ENCODE data around the gene CD40. TPM values are rescaled to one million over a fixed set of nuclear protein-coding genes. Genes with fewer than 3 reads are reported as not detected.

Gene CD40
- total and polyA plus RNA-seq, 2 of the 4 experiments (the other 2 are of a cell fraction), result 0.36 to 0.92 TPM

- ChIA-PET POLR2A (ENCODE audit: unreplicated experiment) (interaction anchor here (0.5 kb wide), 1 partner anchor 58 kb away, joined by 5 read pairs; no protein-coding TSS in a partner anchor), CTCF (interaction anchor here (1.1 kb wide), 1 partner anchor 14 kb away, joined by 3 read pairs; no protein-coding TSS in a partner anchor)
- TF ChIP-seq BHLHE40 (IDR thresholded peaks at IDR 0.05; ENCODE audit: low read depth, low read length), result no peak
- no peak overlapping the region for H3K23ac ChIP-seq (ENCODE audit: low read depth, low read length)
- H4K91ac ChIP-seq (ENCODE audit: insufficient read depth, low read depth, low read length), result no peak overlapping the region
- H3K4me2 ChIP-seq (ENCODE audit: low read depth, low read length), result no peak overlapping the region
- no peak overlapping the region for H3K14ac ChIP-seq (replicated peaks; ENCODE audit: low read depth, low read length)
- no peak overlapping the region for H2AK9ac ChIP-seq (replicated peaks; ENCODE audit: low read depth, low read length, poor library complexity)
- dilution Hi-C loops (cut with HindIII; ENCODE audit: low sequenced_read_pairs, unreplicated experiment), result no loop called here
- no peak for DNase-seq
- no peak overlapping the region for H2BK15ac ChIP-seq (ENCODE audit: low read depth, low read length)
- no peak overlapping the region for H2BK120ac ChIP-seq (ENCODE audit: low read depth, low read length)
- ATAC-seq (ENCODE audit: low read depth), result no peak
- no peak overlapping the region for H3K18ac ChIP-seq (ENCODE audit: low read depth, low read length)
- H3K4me1 ChIP-seq (ENCODE audit: control insufficient read depth, insufficient read depth, low read length), result no peaks in the 10 kb centered on the region
- H4K20me1 ChIP-seq (ENCODE audit: insufficient read depth, low read length), result no peaks in the 10 kb centered on the region
- H3K4ac ChIP-seq (ENCODE audit: low read depth, low read length), result no peak overlapping the region
- no peak overlapping the region for H3K4me3 ChIP-seq (ENCODE audit: insufficient read depth, low read depth, low read length)
- no peak overlapping the region for H3K9ac ChIP-seq (ENCODE audit: low read depth, low read length)
- no peaks in the 10 kb centered on the region for H3K79me1 ChIP-seq (ENCODE audit: low read depth in 1 of 2, low read length in 2 of 2)
- H4K5ac ChIP-seq (ENCODE audit: low read depth, low read length), result no peak overlapping the region
- 47% methylated on average over 6 of the region's 13 CpGs; no CpG with 5 or more reads in 1 of the 2 experiments for WGBS, 2 experiments (ENCODE audit: extremely low coverage in 2 of 2, insufficient read length in 1 of 2)
- H3K9me3 ChIP-seq (ENCODE audit: control insufficient read depth, insufficient read depth, low read length), result no peaks in the 10 kb centered on the region
- no peak overlapping the region for H3K56ac ChIP-seq (ENCODE audit: extremely low read depth, insufficient read depth, low read length)
- H3K9me1 ChIP-seq (ENCODE audit: insufficient read depth, low read length), result 0 out of 2 replicates have a peak, but pooled peaks cover 2% of the 10 kb centered on the region
- no peak overlapping the region for H2AFZ ChIP-seq (replicated peaks; ENCODE audit: low read length, poor library complexity)
- no peak overlapping the region for H2BK20ac ChIP-seq (ENCODE audit: low read depth, low read length)
- intact Hi-C loops (cut with micrococcal nuclease), result no loop called here
- in situ Hi-C loops (cut with MboI; ENCODE audit: low sequenced_read_pairs), result no loop called here
- H3K27ac ChIP-seq (ENCODE audit: insufficient read depth, low read length), result no peak overlapping the region
- BruUV-seq (replicated peaks), result no TSS peak
- no peak overlapping the region for H2AK5ac ChIP-seq (ENCODE audit: low read depth, low read length)
- peaks cover 24% of the 10 kb centered on the region for H3K27me3 ChIP-seq (ENCODE audit: control insufficient read depth, insufficient read depth, low read length)
- no peaks in the 10 kb centered on the region for H3K36me3 ChIP-seq (ENCODE audit: control insufficient read depth, insufficient read depth, low read length)
- H4K8ac ChIP-seq (ENCODE audit: low read depth in 2 of 2, low read length in 2 of 2), result no peak overlapping the region
- no peak overlapping the region for H2BK5ac ChIP-seq (ENCODE audit: low read depth, low read length, poor library complexity, severe bottlenecking)
Observed at GRCh38 chr20:46169245-46170171, 51.4 kb downstream of the CD40 start.

Data from IMR-90 (cell line).